ENCODE results near the gene KCNIP4.

- TF ChIP-seq CTCF (IDR thresholded peaks at IDR 0.05 in 8 of 11, conservative IDR thresholded peaks at IDR 0.05 in 3 of 11) (no peak), POLR2A (IDR thresholded peaks at IDR 0.05) (no peak)
Measured at GRCh38 chr4:21884615-21885014, 64.0 kb downstream of the KCNIP4 start.
